ENCODE data around the gene TOP2B. TPM values are rescaled to one million over a fixed set of nuclear protein-coding genes. Genes with fewer than 3 reads are reported as not detected.

TOP2B gene
- total RNA-seq, 1 experiment from 2014 or later: 63.1 TPM

- H3K4me1 ChIP-seq (ENCODE audit: control insufficient read depth, insufficient read depth, low read length): no peaks in the 10 kb centered on the region
- in situ Hi-C loops (cut with HindIII; ENCODE audit: low pct_unique_long_range_greater_than_20kb, low sequenced_read_pairs): no loop called here
- H3K9me3 ChIP-seq (ENCODE audit: control insufficient read depth, insufficient read depth, low read depth, low read length): no peaks in the 10 kb centered on the region
- H3K4me3 ChIP-seq (ENCODE audit: low read depth in 2 of 2, low read length in 2 of 2): no peak overlapping the region
- BruUV-seq (replicated peaks): no TSS peak
- H3K27ac ChIP-seq (ENCODE audit: low read length): no peak overlapping the region
- intact Hi-C loops (cut with micrococcal nuclease; ENCODE audit: unreplicated experiment): no loop called here
- no peak for DNase-seq (ENCODE audit: low read depth, low spot score)
- ATAC-seq: no peak
- H3K36me3 ChIP-seq (ENCODE audit: control insufficient read depth, insufficient read depth, low read length): no peaks in the 10 kb centered on the region
- TF ChIP-seq REST (IDR thresholded peaks at IDR 0.05; ENCODE audit: insufficient read depth in 1 of 2, low read depth in 2 of 2, low read length in 1 of 2) (no peak), SIN3A (IDR thresholded peaks at IDR 0.05; ENCODE audit: borderline replicate concordance, insufficient read depth, low read depth, low read length) (no peak), TCF7L2 (IDR thresholded peaks at IDR 0.05; ENCODE audit: low read depth, low read length) (no peak)
- H3K27me3 ChIP-seq (ENCODE audit: control insufficient read depth, insufficient read depth, low read length): no peaks in the 10 kb centered on the region
- ChIA-PET POLR2A (no interaction called here), CTCF (no interaction called here)
Observed at GRCh38 chr3:25683882-25684281, 19.2 kb upstream of the TOP2B start.

GRCh38 chr3:25683410-25683809 is 18.7 kb upstream of the TOP2B start:
- no peak for ATAC-seq
- intact Hi-C loops (cut with micrococcal nuclease; ENCODE audit: unreplicated experiment): no loop called here
- H3K36me3 ChIP-seq (ENCODE audit: control insufficient read depth, insufficient read depth, low read length): no peaks in the 10 kb centered on the region
- ChIA-PET CTCF (no interaction called here), POLR2A (no interaction called here)
- no peak for DNase-seq (ENCODE audit: low read depth, low spot score)
- H3K9me3 ChIP-seq (ENCODE audit: control insufficient read depth, insufficient read depth, low read depth, low read length): no peaks in the 10 kb centered on the region
- no peak overlapping the region for H3K27ac ChIP-seq (ENCODE audit: low read length)
- in situ Hi-C loops (cut with HindIII; ENCODE audit: low pct_unique_long_range_greater_than_20kb, low sequenced_read_pairs): no loop called here
- H3K27me3 ChIP-seq (ENCODE audit: control insufficient read depth, insufficient read depth, low read length): no peaks in the 10 kb centered on the region
- BruUV-seq (replicated peaks): no TSS peak
- H3K4me3 ChIP-seq (ENCODE audit: low read depth in 2 of 2, low read length in 2 of 2): no peak overlapping the region
- TF ChIP-seq POLR2AphosphoS5 (IDR thresholded peaks at IDR 0.05; ENCODE audit: low read depth, low read length): no peak
- TF ChIP-seq CTCF (IDR thresholded peaks at IDR 0.05): no peak
- TF ChIP-seq SIN3A (IDR thresholded peaks at IDR 0.05; ENCODE audit: borderline replicate concordance, insufficient read depth, low read depth, low read length): no peak
- no peak for TF ChIP-seq REST (IDR thresholded peaks at IDR 0.05; ENCODE audit: insufficient read depth in 1 of 2, low read depth in 2 of 2, low read length in 1 of 2)
- no peak for TF ChIP-seq TCF7L2 (IDR thresholded peaks at IDR 0.05; ENCODE audit: low read depth, low read length)
- H3K4me1 ChIP-seq (ENCODE audit: control insufficient read depth, insufficient read depth, low read length): no peaks in the 10 kb centered on the region

Measured in Panc1 (cell line).